Measurements from ENCODE around the gene CALR. TPM values are rescaled to one million over a fixed set of nuclear protein-coding genes. Genes with fewer than 3 reads are reported as not detected.
"Not testable (repeated sequence)": the region's sequence is repeated elsewhere in the genome, so short reads cannot be mapped to it uniquely, and the experiment has no call there.

The CALR gene
- 100 to 1,000 TPM; 819 to 974 (median 899) TPM for polyA plus RNA-seq (ENCODE audit: insufficient read length in 4 of 4)

DNA sequence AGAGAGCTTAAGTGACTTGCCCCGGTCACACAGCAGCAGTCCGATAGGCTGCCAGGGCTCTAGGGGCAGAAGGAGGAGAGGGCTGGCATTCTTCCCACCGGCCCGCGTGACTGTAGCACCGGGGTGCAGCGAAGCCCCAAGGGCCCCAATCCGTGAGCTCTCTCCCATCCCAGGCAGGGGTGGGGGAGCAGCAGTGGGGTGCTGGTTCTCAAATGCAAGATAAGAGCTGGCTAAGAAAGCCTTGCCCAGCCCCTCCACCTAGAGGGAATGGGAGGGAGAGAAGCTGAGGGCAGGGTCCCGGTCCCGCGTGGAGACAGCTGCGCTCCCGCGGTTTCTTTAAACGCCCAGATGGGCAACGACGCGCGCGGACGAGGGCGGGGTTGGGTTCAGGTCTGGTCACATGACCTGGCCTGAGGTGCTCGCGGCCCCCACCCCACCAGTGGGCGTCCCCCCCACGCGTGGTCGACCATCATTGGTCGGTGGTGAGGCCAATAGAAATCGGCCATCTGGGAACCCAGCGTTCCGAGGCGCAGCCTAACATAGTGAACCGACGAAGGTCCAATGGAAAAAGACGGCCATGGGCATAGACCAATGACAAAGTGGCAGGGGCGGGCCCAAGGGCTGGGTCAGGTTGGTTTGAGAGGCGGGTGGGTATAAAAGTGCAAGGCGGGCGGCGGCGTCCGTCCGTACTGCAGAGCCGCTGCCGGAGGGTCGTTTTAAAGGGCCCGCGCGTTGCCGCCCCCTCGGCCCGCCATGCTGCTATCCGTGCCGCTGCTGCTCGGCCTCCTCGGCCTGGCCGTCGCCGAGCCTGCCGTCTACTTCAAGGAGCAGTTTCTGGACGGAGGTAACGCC is at the start of gene CALR:
Gene CALR (plus strand): TSS at position 683 of the 852 bp plus-strand sequence. CDS start 71 bp downstream, at position 754.
- DNase-seq (ENCODE audit: low read depth in 4 of 4, low spot score in 2 of 4) = peak; percentile 98 to 99 (median 98)

DNA sequence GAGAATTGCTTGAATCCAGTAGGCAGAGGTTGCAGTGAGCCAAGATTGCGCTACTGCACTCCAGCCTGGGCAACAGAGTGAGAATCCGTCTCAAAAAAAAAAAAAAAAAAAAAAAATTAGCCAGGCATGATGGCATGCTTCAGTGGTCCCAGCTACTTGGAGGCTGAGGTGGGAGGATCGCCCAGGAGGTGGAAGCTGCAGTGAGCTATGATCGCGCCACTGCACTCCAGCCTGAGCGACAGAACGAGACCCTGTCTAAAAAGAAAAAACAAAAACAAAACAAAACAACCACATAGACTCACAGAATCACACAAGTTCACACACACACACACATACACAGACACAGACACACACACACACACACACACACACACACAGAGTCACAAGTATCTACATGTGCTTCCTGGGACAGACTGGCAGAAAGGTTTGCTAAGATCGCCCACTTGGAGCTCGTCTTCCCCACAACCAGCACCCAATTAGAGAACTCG is 48.1 kb upstream of the CALR start:
- not testable (repeated sequence) for DNase-seq (ENCODE audit: low read depth in 4 of 4, low spot score in 2 of 4)

DNA sequence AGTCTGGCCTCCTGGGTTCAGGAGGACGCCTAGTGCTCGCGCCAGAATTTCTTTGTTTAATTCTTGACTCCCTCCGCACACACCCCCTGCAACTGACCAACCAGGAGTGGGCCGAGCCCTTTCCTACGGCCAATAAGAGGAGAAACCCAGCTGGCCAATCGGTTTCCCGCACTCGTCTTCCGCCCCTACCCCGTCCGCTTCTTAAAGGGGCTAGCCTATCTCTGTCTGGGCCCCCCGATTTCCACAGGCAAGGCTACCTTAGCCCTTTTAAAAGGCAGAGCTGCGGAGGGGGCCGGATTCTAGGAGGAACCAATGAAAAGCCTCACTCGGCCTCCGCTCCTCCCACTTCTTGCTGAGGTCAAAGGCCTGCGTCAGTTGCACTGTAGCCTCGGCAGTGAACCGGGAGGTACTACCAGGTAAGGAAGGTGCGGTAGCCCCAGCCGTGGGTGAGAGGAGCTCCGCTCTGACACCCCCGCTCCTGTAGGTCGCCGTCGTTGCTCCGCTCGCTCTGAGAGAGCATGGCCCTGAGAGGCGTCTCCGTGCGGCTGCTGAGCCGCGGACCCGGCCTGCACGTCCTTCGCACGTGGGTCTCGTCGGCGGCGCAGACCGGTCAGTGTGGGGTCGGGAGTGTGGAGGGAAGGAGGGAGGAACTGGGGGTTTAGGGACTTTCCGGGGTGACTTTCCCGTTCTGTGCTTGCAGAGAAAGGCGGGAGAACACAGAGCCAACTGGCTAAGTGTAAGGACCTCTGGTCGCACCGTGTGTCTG is 47.4 kb upstream of the CALR start, which contains the start of gene GCDH:
Gene GCDH (plus strand): TSS at position 374 of the 766 bp plus-strand sequence. CDS start 145 bp downstream, at position 519.
- peak; percentile 89 to 97 (median 93) for DNase-seq (ENCODE audit: low read depth in 4 of 4, low spot score in 2 of 4)

DNA sequence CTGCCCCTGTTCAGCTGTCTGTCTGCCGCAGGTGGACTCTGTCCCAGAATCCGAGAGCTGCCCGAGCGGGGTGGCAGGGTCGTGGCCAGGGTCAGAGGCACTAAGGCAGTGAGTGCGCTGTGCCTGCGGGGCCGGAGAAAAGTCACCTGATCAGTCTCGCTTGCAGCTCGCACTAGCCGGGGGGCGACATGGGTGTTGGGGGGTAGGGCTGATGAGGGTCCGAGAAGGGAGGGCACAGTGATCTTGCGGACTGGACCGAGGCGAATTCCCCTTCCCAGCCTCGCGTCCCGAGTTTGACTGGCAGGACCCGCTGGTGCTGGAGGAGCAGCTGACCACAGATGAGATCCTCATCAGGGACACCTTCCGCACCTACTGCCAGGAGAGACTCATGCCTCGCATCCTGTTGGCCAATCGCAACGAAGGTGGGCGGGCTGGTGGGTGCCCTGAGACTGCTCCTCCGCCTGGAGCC is 46.8 kb upstream of the CALR start:
- DNase-seq (ENCODE audit: low read depth in 4 of 4, low spot score in 2 of 4) = no peak

DNA sequence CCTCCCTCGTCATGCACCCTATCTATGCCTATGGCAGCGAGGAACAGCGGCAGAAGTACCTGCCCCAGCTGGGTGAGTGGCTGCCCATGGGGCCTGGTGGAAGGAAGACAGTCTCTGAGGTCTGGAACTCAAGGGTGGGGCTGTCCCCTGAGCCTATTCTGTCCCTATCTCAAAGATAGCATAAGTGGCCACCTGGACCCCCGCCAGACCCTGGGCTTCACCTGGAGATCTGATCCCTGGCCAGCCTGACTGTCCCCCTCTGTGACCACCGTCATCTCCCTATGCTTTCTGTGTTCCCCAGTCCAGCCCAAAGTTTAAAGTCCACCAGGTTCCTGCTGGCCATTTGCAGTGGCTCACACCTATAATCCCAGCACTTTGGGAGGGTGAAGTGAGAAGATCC is 44.8 kb upstream of the CALR start:
- DNase-seq (ENCODE audit: low read depth in 4 of 4, low spot score in 2 of 4) = no peak

DNA sequence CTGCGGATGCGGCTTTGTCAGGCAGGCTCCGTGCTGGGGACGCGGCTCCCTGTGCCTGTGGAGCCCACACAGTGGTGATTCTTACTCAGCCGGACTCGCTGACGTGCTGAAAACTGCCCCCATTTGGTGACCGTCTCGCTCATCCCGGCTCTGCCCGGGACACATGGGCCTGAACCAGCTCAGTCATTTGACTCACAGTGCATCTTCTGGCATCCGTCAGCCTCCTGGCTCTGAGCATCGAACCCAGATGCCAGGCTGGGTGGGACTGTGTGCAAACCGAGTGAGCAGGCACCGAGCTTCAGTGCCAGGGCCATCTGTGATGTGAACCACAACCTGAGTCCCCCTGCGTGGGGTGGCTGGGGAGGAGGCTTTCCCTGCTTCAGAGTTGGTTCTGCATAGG is 41.9 kb upstream of the CALR start:
- DNase-seq (ENCODE audit: low read depth in 4 of 4, low spot score in 2 of 4) = no peak

DNA sequence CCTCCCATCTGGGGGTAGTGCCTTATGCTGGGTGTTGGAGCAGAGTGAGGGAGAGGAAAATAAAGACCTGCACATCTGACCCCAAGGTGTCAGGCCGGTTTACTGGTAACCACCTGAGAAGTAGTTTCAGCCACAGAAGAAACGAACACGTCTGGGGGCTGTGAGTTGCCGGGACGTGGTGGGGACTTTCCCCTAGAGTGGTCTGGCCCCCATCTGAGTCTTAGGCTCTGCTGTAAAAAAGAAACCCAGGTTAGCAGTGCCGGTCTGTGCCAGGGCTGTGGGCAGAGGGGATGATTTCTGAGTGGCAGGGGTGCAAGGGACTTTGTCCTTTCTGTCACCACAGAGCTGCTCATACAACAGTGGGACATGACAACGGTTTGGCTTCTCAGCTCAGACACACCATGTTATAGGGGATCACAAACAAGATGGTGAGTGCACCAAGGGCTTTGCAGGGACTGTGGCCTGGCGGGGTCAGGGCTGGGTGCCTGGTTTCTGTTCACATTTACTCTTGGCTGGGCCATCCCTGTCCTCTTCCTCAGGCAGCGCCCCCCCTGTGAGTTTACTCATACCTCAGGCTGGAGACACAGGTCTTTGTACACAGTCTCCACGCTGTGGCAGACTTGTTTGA is 38.4 kb upstream of the CALR start:
- DNase-seq (ENCODE audit: low read depth in 4 of 4, low spot score in 2 of 4) = no peak

DNA sequence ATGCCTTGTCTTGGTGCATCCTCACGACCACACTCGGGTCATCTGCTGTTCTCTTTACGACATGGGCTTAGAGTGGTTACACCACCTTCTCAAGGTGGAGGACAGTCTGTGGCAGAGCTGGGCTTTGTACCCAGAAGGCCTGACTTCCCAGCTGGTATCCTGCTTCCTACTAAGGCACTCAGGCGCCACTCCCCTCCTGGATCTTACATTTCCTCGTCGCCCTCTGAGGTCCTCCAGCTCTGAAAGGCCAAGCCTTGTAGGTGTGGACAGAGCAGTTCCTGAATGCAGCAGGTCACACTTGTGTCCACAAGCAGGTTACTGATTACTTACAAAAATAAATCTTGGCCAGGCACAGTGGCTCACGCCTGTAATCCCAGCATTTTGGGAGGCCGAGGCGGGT is 31.2 kb upstream of the CALR start:
- no peak for DNase-seq (ENCODE audit: low read depth in 4 of 4, low spot score in 2 of 4)

DNA sequence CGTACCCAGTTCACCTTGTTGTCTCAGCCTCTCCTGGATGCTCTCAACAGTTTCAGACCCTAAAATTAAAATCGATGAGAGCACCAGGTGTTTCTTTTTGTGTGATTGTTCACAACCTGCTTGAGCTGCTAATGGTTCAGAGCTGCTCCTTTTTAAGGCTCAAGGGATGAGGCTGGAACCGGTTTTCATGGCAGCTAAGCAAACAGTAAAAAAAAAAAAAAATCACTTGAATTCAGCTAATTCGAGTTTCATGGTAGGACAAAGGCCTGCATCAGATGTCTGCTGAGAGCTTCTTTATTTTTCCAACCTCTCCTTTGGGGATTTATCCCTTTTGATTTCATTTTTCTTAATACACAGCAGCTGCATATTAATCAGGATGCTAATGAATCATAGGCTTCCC is 25.8 kb upstream of the CALR start:
- no peak for DNase-seq (ENCODE audit: low read depth in 4 of 4, low spot score in 2 of 4)

DNA sequence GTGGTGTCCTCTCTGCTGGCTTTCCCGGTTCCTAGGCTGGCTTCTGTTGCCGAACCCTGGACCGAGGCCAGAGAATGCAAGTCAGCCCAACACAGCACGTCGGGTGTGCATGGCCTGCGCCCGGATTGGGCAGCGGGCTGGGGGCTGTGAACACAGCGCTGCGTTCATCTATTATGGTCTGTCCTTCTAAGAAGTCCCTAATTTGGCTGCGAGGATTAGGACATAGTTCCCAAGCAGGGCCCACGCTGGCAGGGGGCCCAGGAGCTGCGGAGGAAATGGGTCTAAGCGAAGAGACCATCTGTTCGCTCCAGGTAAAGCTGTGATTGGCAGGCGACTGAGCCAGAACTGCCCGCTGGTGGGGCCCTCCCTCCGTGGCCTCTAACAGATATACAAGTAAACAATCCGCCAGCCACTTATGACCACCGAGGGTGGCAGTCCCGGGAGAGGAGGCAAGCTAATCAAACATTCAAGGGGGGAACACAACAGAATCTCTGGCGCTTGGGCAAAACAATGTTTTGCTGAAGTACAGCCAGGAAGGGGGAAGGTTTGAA is 25.3 kb upstream of the CALR start:
- DNase-seq (ENCODE audit: low read depth in 4 of 4, low spot score in 2 of 4) = peak in 1 of 4 donors; percentile 34

DNA sequence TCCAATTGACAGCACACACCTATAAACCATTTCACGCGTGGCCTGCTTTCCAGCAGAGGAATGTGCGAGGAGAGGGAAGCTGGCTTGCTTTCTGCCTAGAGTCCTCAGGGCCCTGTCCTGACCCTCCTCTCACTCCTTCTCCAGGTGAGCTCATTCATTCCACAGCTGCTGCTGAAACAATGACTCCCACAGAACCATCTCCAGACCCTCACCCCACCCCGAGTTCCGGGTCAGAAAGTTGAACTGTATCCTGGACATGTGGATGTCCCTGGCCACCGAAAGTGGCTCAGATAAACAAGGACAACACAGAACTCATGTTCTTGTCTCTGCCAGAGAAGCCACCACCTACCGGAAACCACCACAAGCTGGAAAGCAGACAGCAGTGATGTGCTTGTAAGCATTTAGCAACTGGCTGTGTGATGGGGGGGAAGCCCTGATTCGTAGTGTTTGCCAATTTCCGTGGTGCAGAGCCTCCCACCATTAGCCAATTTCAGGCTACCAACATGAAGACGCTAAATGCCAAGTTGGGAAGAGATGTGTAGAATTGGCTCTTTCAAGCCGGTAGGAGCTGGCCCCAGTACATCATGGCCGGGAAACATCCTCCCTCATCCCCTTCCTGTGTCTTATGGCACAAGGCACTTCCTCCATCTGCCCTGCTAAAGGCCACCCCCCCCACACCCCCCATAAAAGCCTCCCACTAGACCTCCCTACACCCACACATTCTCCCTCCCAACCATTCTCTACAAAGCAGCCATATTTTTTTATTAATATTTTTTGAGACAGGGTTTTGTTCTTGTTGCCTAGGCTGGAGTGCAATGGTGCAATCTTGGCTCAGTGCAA is 24.3 kb upstream of the CALR start:
- DNase-seq (ENCODE audit: low read depth in 4 of 4, low spot score in 2 of 4) = no peak

DNA sequence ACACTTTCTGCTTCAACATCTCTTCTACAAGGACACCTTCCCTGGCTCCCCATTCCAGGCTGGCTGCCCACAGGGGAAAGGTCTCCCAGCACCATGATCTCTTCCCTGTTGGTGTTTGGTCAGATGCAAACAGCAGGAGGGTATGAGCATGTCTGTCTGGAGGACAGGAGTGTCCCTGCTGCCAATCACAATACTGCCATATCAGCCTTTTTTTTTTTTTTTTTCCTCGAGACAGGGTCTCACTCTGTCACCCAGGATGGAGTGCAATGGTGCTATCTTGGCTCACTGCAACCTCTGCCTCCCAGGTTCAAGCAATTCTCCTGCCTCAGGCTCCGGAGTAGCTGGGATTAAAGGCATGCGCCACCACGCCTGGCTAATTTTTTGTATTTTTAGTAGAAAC is 22.5 kb upstream of the CALR start:
- not testable (repeated sequence) for DNase-seq (ENCODE audit: low read depth in 4 of 4, low spot score in 2 of 4)

DNA sequence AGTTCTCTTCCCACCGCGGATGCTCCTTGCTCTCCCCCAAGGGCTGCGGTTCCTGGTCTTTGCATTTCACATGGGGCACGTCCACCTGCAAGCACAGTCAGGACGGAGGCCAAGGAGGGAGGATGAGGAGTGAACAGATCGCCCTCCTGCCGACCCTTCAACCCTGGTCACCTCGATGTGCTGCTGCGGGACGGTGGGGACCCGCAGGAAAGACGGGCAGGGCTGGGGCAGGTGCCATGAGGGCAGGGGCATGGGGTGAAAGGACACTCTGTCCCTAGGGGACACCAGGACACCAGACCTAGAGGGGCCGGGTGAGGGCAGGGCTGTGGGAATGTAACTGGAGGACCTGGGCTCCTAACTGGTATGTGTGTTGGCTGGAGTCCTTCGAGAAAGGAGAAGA is 20.2 kb upstream of the CALR start:
- no peak for DNase-seq (ENCODE audit: low read depth in 4 of 4, low spot score in 2 of 4)

DNA sequence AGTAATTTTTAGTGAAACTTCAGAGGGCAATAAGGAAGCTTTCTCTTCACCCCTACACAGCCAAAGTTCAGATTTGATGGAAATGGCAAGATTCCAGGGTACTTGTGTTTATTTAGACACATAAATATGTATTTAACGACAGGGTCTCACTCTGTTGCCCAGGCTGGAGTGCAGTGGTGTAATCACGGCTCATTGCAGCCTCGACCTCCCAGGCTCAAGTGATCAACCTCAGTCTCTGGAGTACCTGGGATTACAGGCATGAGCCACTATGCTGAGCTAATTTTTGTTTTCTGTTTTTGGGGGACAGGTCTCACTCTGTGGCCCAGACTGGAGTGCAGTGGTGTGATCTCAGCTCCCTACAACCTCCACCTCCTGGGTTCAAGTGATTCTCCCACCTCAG is 17.4 kb upstream of the CALR start:
- no peak for DNase-seq (ENCODE audit: low read depth in 4 of 4, low spot score in 2 of 4)

DNA sequence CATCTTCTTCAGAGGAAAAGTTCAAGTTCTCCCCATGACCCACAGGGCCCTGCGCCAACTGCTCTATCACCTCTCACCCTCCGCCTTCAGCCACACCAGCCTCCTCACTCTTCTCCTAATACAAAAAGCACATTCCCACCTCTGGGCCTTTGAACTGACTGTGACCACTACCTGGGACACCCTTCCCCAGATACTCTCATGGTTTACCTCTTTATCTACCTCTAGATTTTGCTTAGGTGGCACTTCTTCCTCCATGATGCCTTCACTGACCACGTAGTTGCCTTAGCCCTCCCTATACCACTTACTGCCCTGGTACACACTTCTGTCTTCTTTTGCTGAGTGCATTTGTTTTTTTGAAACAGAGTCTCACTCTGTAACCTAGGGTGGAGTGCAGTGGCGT is 15.4 kb upstream of the CALR start:
- DNase-seq (ENCODE audit: low read depth in 4 of 4, low spot score in 2 of 4) = no peak

DNA sequence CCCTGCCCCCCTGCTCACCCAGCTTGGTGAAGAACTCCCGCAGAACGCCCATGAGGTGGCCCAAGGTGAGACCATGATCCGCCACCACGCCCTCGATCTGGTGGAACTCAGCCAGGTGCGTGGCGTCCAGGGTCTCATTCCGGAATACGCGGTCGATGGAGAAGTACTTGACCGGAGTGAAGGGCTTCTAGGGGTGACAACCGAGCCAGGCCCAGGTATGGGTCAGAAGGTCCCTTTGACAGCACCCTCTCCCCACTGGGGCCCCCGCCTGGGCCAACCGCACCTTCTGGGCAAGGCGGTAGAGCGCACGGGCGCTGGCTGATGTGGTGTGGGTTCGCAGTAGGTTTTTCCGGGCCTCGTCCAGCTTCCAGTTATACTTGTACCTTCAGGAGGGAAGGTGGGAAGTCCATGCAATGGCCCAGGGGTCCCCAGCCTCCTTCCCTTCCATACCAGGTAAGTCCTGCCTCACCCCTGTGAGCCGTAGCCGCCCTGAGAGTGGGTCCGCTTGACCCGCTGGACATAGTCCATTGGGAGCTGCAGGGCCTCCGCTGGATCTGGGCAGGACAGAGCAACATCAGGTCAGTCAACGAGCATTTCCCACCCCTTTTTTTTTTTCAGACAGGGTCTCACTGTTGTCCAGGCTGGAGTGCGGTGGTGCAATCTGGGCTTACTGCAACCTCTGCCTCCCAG is 13.6 kb upstream of the CALR start:
- no peak for DNase-seq (ENCODE audit: low read depth in 4 of 4, low spot score in 2 of 4)

DNA sequence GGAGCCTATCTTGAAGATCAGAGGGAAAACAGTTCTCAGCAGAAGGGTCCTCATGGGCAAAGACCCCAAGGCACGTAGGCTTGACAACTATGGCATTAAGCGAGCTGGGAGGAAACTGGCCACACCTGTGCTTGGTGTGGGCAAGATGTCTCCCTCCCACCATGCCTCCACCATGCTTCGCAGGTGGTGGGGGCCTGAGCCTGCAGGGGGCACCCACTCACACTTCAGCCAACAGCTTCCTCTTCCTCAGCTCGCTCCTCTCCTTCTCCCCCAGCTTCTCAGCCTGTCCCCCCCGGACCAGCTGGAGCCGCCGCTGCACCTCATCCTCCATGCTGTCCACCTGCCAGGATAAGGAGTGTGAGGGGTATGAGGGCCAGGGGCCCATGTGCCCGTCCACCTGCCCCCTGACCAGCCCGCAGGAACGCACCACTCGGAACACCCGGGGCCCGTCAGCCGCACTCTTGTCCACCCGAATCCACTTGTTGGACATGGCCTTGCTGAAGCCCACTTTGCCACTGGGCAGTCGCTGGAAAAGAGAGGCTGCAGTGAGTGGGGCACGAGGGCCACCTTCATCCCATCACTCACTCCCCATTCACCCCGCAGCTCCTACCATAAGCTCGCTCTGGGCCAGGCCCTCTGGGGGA is 8.3 kb upstream of the CALR start:
- no peak for DNase-seq (ENCODE audit: low read depth in 4 of 4, low spot score in 2 of 4)

DNA sequence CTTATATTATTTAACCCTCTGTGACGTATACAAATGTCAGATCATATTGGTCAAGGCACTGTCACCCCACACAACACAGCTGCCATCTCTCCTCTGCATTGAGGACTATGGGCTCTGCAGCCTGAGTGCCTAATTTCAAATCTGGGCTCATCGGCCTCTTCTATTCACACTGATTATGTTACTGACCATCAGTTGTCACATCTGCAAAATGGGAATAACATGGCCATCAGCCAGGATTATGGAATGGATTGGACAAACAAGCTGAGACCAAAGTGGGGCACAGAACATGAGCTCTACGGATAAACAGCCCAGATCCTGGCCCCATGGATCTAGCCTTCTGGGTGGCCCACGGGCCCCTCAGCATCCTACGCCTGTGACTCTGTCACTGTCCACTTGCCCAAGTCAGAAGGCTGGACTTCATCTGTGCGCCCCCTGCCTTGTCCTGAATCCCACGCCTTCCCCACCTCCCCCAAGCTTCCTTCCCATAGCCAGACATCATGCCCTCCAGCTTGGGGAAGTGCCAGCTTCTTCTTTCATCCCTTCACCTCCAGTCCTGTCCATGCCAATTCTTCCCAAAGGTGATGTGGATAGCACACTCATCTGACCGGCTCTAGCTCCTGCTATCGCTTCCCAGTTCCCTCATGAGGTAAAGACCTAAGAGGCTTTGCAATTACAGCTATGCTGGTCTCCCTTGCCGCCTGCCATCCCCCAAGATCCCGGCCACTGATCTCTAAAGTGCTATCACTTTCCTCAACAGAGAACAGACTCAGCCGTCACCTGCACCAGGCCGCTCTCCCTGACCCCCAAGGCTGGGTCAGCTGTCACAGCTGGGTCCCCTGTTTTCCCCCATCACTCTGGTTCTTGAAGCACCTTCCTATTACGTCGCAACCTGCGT is 5.8 kb upstream of the CALR start:
- DNase-seq (ENCODE audit: low read depth in 4 of 4, low spot score in 2 of 4) = no peak

Data from left renal cortex interstitium (tissue), 4 donors.